Measurements from ENCODE around the gene ESRRB. TPM values are rescaled to one million over a fixed set of nuclear protein-coding genes. Genes with fewer than 3 reads are reported as not detected.

Gene ESRRB
- total RNA-seq, 1 experiment from 2014 or later: not detected

- DNase-seq (ENCODE audit: low read depth): no peak
These were observed 163.2 kb downstream of the ESRRB start for GRCh38 chr14:76539130-76539529.

GRCh38 chr14:76541594-76542219, 165.8 kb downstream of the ESRRB start:
- DNase-seq (ENCODE audit: low read depth): no peak

- peak; percentile 25 for DNase-seq (ENCODE audit: low read depth)
These were observed 170.7 kb downstream of the ESRRB start for GRCh38 chr14:76546426-76547221.

- DNase-seq (ENCODE audit: low read depth): no peak
These were observed 171.9 kb downstream of the ESRRB start for GRCh38 chr14:76547831-76548230.

GRCh38 chr14:76550534-76550933, 174.6 kb downstream of the ESRRB start:
- DNase-seq (ENCODE audit: low read depth): peak; percentile 62

GRCh38 chr14:76551116-76551515, 175.2 kb downstream of the ESRRB start:
- no peak for DNase-seq (ENCODE audit: low read depth)

Other genes with a start within 250 kb of the ESRRB start
- gene GPATCH2L, start 224.2 kb upstream of the ESRRB start, total RNA-seq (2014; rRNA removed; shearing (Covaris generic)): 30.4 and 38.1 TPM in 2 replicates